ENCODE measurements around the gene GINS3.

The GINS3 gene

GRCh38 chr16:58392215-58393137, at the start of gene GINS3:
Gene GINS3, plus strand, starts transcription at chr16:58392471. Its CDS starts 131 bp downstream, at chr16:58392602.
- peak within 1 kb of the TSS; percentile 97 for H3K27ac Mint-ChIP-seq
- no peaks in the 10 kb centered on the region for H3K9me3 Mint-ChIP-seq
- peaks cover 12% of the 10 kb centered on the region for H3K27me3 Mint-ChIP-seq (ENCODE audit: low read depth)
- peak within 1 kb of the TSS; percentile 98 for H3K4me3 Mint-ChIP-seq
- H3K4me1 Mint-ChIP-seq (ENCODE audit: low read depth) = peaks cover 21% of the 10 kb centered on the region
- peaks cover 14% of the 10 kb centered on the region for H3K36me3 Mint-ChIP-seq (ENCODE audit: low read depth)

GRCh38 chr16:58343562-58343961, 48.7 kb upstream of the GINS3 start:
- Mint-ChIP-seq H3K4me3 (no peak overlapping the region), H3K9me3 (no peaks in the 10 kb centered on the region), H3K4me1 (ENCODE audit: low read depth) (no peaks in the 10 kb centered on the region), H3K36me3 (ENCODE audit: low read depth) (no peaks in the 10 kb centered on the region), H3K27ac (no peak overlapping the region), H3K27me3 (ENCODE audit: low read depth) (peaks cover 36% of the 10 kb centered on the region)

GRCh38 chr16:58345574-58346354, 46.5 kb upstream of the GINS3 start:
- no peak overlapping the region for H3K4me3 Mint-ChIP-seq
- peaks cover 36% of the 10 kb centered on the region for H3K27me3 Mint-ChIP-seq (ENCODE audit: low read depth)
- H3K27ac Mint-ChIP-seq = no peak overlapping the region
- H3K4me1 Mint-ChIP-seq (ENCODE audit: low read depth) = no peaks in the 10 kb centered on the region
- no peaks in the 10 kb centered on the region for H3K36me3 Mint-ChIP-seq (ENCODE audit: low read depth)
- H3K9me3 Mint-ChIP-seq = no peaks in the 10 kb centered on the region

GRCh38 chr16:58346831-58347371, 45.4 kb upstream of the GINS3 start:
- no peaks in the 10 kb centered on the region for H3K36me3 Mint-ChIP-seq (ENCODE audit: low read depth)
- H3K4me1 Mint-ChIP-seq (ENCODE audit: low read depth) = no peaks in the 10 kb centered on the region
- no peak overlapping the region for H3K27ac Mint-ChIP-seq
- H3K4me3 Mint-ChIP-seq = no peak overlapping the region
- no peaks in the 10 kb centered on the region for H3K9me3 Mint-ChIP-seq
- peaks cover 36% of the 10 kb centered on the region for H3K27me3 Mint-ChIP-seq (ENCODE audit: low read depth)

- Mint-ChIP-seq H3K27ac (no peak overlapping the region), H3K9me3 (no peaks in the 10 kb centered on the region), H3K4me1 (ENCODE audit: low read depth) (no peaks in the 10 kb centered on the region), H3K27me3 (ENCODE audit: low read depth) (peaks cover 33% of the 10 kb centered on the region), H3K36me3 (ENCODE audit: low read depth) (no peaks in the 10 kb centered on the region), H3K4me3 (no peak overlapping the region)
These were observed 43.3 kb upstream of the GINS3 start for GRCh38 chr16:58348986-58349385.

- Mint-ChIP-seq H3K27me3 (ENCODE audit: low read depth) (peaks cover 19% of the 10 kb centered on the region), H3K36me3 (ENCODE audit: low read depth) (no peaks in the 10 kb centered on the region), H3K4me3 (no peak overlapping the region), H3K27ac (no peak overlapping the region), H3K4me1 (ENCODE audit: low read depth) (no peaks in the 10 kb centered on the region), H3K9me3 (peaks cover 5% of the 10 kb centered on the region)
These were observed 39.6 kb upstream of the GINS3 start for GRCh38 chr16:58352690-58353089.

- Mint-ChIP-seq H3K27me3 (ENCODE audit: low read depth) (no peaks in the 10 kb centered on the region), H3K27ac (no peak overlapping the region), H3K4me1 (ENCODE audit: low read depth) (no peaks in the 10 kb centered on the region), H3K4me3 (no peak overlapping the region), H3K36me3 (ENCODE audit: low read depth) (no peaks in the 10 kb centered on the region), H3K9me3 (peaks cover 36% of the 10 kb centered on the region)
These were observed 32.1 kb upstream of the GINS3 start for GRCh38 chr16:58360041-58360634.

GRCh38 chr16:58361726-58362125, 30.5 kb upstream of the GINS3 start:
- Mint-ChIP-seq H3K27me3 (ENCODE audit: low read depth) (peaks cover 5% of the 10 kb centered on the region), H3K4me1 (ENCODE audit: low read depth) (no peaks in the 10 kb centered on the region), H3K36me3 (ENCODE audit: low read depth) (no peaks in the 10 kb centered on the region), H3K27ac (no peak overlapping the region), H3K4me3 (no peak overlapping the region), H3K9me3 (peaks cover 31% of the 10 kb centered on the region)

GRCh38 chr16:58363746-58364393, 28.4 kb upstream of the GINS3 start:
- no peaks in the 10 kb centered on the region for H3K4me1 Mint-ChIP-seq (ENCODE audit: low read depth)
- H3K9me3 Mint-ChIP-seq = peaks cover 26% of the 10 kb centered on the region
- no peak overlapping the region for H3K27ac Mint-ChIP-seq
- H3K27me3 Mint-ChIP-seq (ENCODE audit: low read depth) = peaks cover 16% of the 10 kb centered on the region
- no peaks in the 10 kb centered on the region for H3K36me3 Mint-ChIP-seq (ENCODE audit: low read depth)
- no peak overlapping the region for H3K4me3 Mint-ChIP-seq

GRCh38 chr16:58365623-58366022, 26.6 kb upstream of the GINS3 start:
- Mint-ChIP-seq H3K9me3 (peaks cover 8% of the 10 kb centered on the region), H3K4me1 (ENCODE audit: low read depth) (no peaks in the 10 kb centered on the region), H3K36me3 (ENCODE audit: low read depth) (no peaks in the 10 kb centered on the region), H3K4me3 (no peak overlapping the region), H3K27me3 (ENCODE audit: low read depth) (peaks cover 24% of the 10 kb centered on the region), H3K27ac (no peak overlapping the region)

GRCh38 chr16:58366247-58367031, 25.8 kb upstream of the GINS3 start:
- Mint-ChIP-seq H3K4me3 (no peak overlapping the region), H3K4me1 (ENCODE audit: low read depth) (no peaks in the 10 kb centered on the region), H3K27ac (no peak overlapping the region), H3K27me3 (ENCODE audit: low read depth) (peaks cover 24% of the 10 kb centered on the region), H3K36me3 (ENCODE audit: low read depth) (no peaks in the 10 kb centered on the region), H3K9me3 (peaks cover 3% of the 10 kb centered on the region)

GRCh38 chr16:58367252-58367651, 25.0 kb upstream of the GINS3 start:
- Mint-ChIP-seq H3K9me3 (no peaks in the 10 kb centered on the region), H3K4me3 (no peak overlapping the region), H3K27me3 (ENCODE audit: low read depth) (peaks cover 32% of the 10 kb centered on the region), H3K4me1 (ENCODE audit: low read depth) (no peaks in the 10 kb centered on the region), H3K27ac (no peak overlapping the region), H3K36me3 (ENCODE audit: low read depth) (no peaks in the 10 kb centered on the region)

- Mint-ChIP-seq H3K4me3 (no peak overlapping the region), H3K27me3 (ENCODE audit: low read depth) (peaks cover 30% of the 10 kb centered on the region), H3K4me1 (ENCODE audit: low read depth) (no peaks in the 10 kb centered on the region)
These were observed 20.4 kb upstream of the GINS3 start for GRCh38 chr16:58371841-58372240.

More at GRCh38 chr16:58371841-58372240, 20.4 kb upstream of the GINS3 start:
- Mint-ChIP-seq H3K36me3 (ENCODE audit: low read depth) (no peaks in the 10 kb centered on the region), H3K27ac (no peak overlapping the region), H3K9me3 (no peaks in the 10 kb centered on the region)
